ENCODE measurements around the gene POLR1G. TPM values are rescaled to one million over a fixed set of nuclear protein-coding genes. Genes with fewer than 3 reads are reported as not detected.

Gene POLR1G
- total RNA-seq, 2 experiments from 2014 or later = 10.8 to 16.3 TPM

DNA sequence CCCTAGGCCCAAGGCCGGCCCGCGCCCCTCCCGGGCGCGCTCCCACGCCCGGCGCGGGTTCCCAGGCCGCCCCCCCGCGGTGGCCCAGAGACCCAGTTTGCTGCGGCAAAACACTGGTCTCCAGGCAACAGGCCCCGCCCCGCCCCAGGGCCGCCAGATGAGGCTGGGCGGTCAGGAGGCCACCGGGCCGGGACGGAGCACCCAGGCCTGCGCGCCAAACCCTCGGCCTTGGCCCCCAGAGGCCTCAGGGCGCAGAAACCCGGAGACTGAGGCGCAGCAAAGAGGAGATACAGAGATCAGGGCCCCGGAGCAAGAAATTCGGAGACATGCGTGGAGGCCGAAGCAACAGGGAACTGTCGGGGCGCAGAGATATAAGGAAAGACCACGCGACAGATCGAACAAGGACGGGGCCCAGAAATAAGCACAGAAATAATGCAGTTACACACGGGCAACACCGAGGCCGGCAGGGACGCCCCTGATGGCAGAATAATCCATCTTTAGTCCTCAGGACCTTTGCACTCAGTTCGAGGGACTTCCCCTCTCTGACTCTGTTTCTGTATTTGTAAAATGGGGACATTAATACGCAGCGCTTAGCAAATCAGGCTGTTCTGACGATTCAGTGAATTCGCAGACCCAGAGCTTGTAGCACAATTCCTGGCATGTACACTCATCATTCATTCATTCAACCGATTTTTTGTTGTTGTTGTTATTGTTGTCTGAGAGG lies 38.0 kb downstream of the POLR1G start:
- TF ChIP-seq EZH2phosphoT487 (IDR thresholded peaks at IDR 0.05; ENCODE audit: borderline replicate concordance, low read depth, low read length) = no peak
- TF ChIP-seq, protein P1, sequence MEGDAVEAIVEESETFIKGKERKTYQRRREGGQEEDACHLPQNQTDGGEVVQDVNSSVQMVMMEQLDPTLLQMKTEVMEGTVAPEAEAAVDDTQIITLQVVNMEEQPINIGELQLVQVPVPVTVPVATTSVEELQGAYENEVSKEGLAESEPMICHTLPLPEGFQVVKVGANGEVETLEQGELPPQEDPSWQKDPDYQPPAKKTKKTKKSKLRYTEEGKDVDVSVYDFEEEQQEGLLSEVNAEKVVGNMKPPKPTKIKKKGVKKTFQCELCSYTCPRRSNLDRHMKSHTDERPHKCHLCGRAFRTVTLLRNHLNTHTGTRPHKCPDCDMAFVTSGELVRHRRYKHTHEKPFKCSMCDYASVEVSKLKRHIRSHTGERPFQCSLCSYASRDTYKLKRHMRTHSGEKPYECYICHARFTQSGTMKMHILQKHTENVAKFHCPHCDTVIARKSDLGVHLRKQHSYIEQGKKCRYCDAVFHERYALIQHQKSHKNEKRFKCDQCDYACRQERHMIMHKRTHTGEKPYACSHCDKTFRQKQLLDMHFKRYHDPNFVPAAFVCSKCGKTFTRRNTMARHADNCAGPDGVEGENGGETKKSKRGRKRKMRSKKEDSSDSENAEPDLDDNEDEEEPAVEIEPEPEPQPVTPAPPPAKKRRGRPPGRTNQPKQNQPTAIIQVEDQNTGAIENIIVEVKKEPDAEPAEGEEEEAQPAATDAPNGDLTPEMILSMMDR (conservative IDR thresholded peaks at IDR 0.05; ENCODE audit: low read length) = 0 out of 2 replicates have a peak, but pooled peaks have one; percentile 23

DNA sequence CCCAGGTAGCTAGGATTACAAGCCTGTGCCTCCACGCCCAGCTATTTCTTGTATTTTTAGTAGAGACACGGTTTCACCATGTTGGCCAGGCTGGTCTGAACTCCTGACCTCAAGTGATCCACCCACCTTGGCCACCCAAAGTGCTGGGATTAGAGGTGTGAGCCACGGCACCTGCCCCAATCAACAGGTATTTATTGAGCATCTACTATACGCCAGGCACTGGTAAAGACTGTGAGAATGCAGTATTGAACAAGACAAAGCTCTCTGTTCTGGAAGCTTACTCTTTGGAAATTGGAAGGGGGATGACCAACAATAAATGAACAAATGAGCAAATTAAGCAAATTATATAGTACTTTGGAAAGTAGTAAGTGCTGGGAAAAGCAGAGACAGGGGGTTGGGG lies 38.7 kb downstream of the POLR1G start:
- POLR2A ChIA-PET = interaction anchor here (1.0 kb wide), 1 partner anchor 14 kb away, joined by 6 read pairs; no protein-coding TSS in a partner anchor

More for the DNA sequence above, 38.0 kb downstream of the POLR1G start:
- ChIA-PET POLR2A (interaction anchor here (1.0 kb wide), 1 partner anchor 13 kb away, joined by 6 read pairs; no protein-coding TSS in a partner anchor), CTCF (ENCODE audit: unreplicated experiment) (interaction anchor here (1.2 kb wide), 1 partner anchor 34 kb away, joined by 4 read pairs; no protein-coding TSS in a partner anchor)
- Histone ChIP-seq H3K9me2 (ENCODE audit: insufficient read depth, low read length) (no peaks in the 10 kb centered on the region), H3K79me2 (ENCODE audit: insufficient read depth, low read depth, low read length) (no peaks in the 10 kb centered on the region), H3K4me3 (ENCODE audit: low read depth, low read length, poor library complexity, severe bottlenecking) (peak overlapping the region; percentile 69), H3K27ac (ENCODE audit: low read depth, low read length, poor library complexity, severe bottlenecking) (peak overlapping the region; percentile 57), H3K9me3 (ENCODE audit: low read length) (no peaks in the 10 kb centered on the region), H4K20me1 (ENCODE audit: insufficient read depth, low read length) (no peaks in the 10 kb centered on the region), H3K4me1 (ENCODE audit: insufficient read depth, low read length, poor library complexity, severe bottlenecking) (peaks cover 50% of the 10 kb centered on the region), H2AFZ (ENCODE audit: low read length) (peak overlapping the region; percentile 96), H3K36me3 (ENCODE audit: insufficient read depth, low read length) (no peaks in the 10 kb centered on the region), H3K4me2 (ENCODE audit: low read length) (peak overlapping the region; percentile 99)
- DNase-seq (ENCODE audit: low spot score) = peak; percentile 85
- BruUV-seq (replicated peaks) = no TSS peak
- intact Hi-C loops (cut with micrococcal nuclease; ENCODE audit: unreplicated experiment) = no loop called here

More for the DNA sequence above, 38.7 kb downstream of the POLR1G start:
- H2AFZ ChIP-seq (ENCODE audit: low read length) = no peak overlapping the region; the same call in 1 of the 2 replicates
- intact Hi-C loops (cut with micrococcal nuclease; ENCODE audit: unreplicated experiment) = no loop called here
- BruUV-seq (replicated peaks) = no TSS peak
- no peak for DNase-seq (ENCODE audit: low spot score)
- H3K27ac ChIP-seq (ENCODE audit: low read depth, low read length, poor library complexity, severe bottlenecking) = no peak overlapping the region
- H3K9me2 ChIP-seq (ENCODE audit: insufficient read depth, low read length) = no peaks in the 10 kb centered on the region
- H3K4me1 ChIP-seq (ENCODE audit: insufficient read depth, low read length, poor library complexity, severe bottlenecking) = peaks cover 54% of the 10 kb centered on the region
- CTCF ChIA-PET (ENCODE audit: unreplicated experiment) = interaction anchor here (1.2 kb wide), 1 partner anchor 34 kb away, joined by 4 read pairs; no protein-coding TSS in a partner anchor
- peak overlapping the region; percentile 69 for H3K4me3 ChIP-seq (ENCODE audit: low read depth, low read length, poor library complexity, severe bottlenecking)
- peak overlapping the region; percentile 99 for H3K4me2 ChIP-seq (ENCODE audit: low read length)
- no peaks in the 10 kb centered on the region for H3K36me3 ChIP-seq (ENCODE audit: insufficient read depth, low read length)
- H3K79me2 ChIP-seq (ENCODE audit: insufficient read depth, low read depth, low read length) = no peaks in the 10 kb centered on the region
- TF ChIP-seq EZH2phosphoT487 (IDR thresholded peaks at IDR 0.05; ENCODE audit: borderline replicate concordance, low read depth, low read length) = no peak
- TF ChIP-seq, protein P1 (conservative IDR thresholded peaks at IDR 0.05; ENCODE audit: low read length) = no peak
- H3K9me3 ChIP-seq (ENCODE audit: low read length) = no peaks in the 10 kb centered on the region
- no peaks in the 10 kb centered on the region for H4K20me1 ChIP-seq (ENCODE audit: insufficient read depth, low read length)

All from OCI-LY7 (cell line).